Motor neuron (in vitro differentiated cells): ENCODE results near the gene TPST2. TPM values are rescaled to one million over a fixed set of nuclear protein-coding genes. Genes with fewer than 3 reads are reported as not detected.

ENCODE experiments used
- ATAC-seq, 8 experiments: fragments of 200-7000 bp; cut with Tn5 transposase; replicated peaks in 6 of 8; 2 replicates each; pipeline ENCODE4 v1.8.0; 2021; ENCODE audit warnings: mild to moderate bottlenecking in 8 of 8, moderate library complexity in 8 of 8
- H3K27ac ChIP-seq, 2 donors: fragments of 250-450 bp; sonication (Bioruptor Pico); 2 replicates each; pipeline ENCODE4 v1.9.0; 2021; ENCODE audit warnings: antibody characterized with exemption in 2 of 2, mild to moderate bottlenecking in 2 of 2, moderate library complexity in 1 of 2
- H3K4me1 ChIP-seq, 2 donors: fragments of 250-450 bp; sonication (Bioruptor Pico); replicated peaks in 1 of 2; 2 replicates each; pipeline ENCODE4 v1.6.1; 2021; ENCODE audit warnings: antibody characterized with exemption in 2 of 2, mild to moderate bottlenecking in 2 of 2, moderate library complexity in 1 of 2
- H3K4me3 ChIP-seq, 5 donors: fragments of 250-450 bp; sonication (Bioruptor Pico); 2 replicates each; pipeline ENCODE4 v1.9.0; 2021; ENCODE audit warnings: antibody characterized with exemption in 5 of 5, mild to moderate bottlenecking in 5 of 5, moderate library complexity in 4 of 5
- WGBS, 10 experiments: fragments of 450-650 bp; shearing (Covaris generic); methylation state at CpG; one replicate each; pipeline ENCODE4 v1.0.0; 2022; 5-methylcytosine and 5-hydroxymethylcytosine counted together
- in situ Hi-C, 9 experiments: fragments of 400-800 bp; cut with MboI; loops; one replicate each; pipeline ENCODE4 v1.15.0; 2021; ENCODE audit warnings: low sequenced_read_pairs in 9 of 9, low pct_unique_long_range_greater_than_20kb in 2 of 9; ENCODE audit not compliant: unreplicated experiment in 9 of 9
- total RNA-seq, 8 experiments: library from RNA; unstranded; fragments of 300-600 nt; gene quantifications; 2 replicates each; pipeline versions ENCODE4 v1.2.3 to v1.2.4, GENCODE V29; 2022

TPST2 gene
- total RNA-seq, 8 experiments from 2014 or later: 7.9 to 24.1 (median 9.5) TPM

DNA sequence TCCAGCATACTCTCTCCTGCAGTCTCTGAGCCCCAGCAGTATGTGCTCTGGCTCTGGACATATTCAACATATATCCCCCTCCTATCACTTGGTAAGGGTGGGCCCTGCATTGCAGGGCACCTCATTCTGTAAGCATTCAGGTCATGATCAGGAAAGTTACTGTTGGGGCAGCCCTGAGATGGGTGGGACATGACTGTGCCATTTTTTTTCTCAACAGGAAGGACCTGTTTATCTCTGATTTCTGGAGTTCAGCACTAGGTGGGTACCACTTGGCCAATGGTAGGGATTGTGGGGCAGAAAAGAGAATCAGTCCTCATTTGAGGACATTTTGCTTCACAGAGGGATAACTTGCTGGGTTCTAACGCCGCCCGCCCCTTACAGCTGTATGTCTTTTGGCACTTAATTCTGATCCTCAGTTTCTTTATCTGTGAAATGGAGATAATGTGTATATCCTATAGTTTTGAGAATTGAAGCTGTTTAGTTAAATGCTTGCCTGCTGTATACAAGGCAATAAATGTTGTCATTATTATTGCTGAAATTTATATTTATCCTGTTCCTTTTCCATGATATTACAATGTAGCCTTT is 104.0 kb downstream of the TPST2 start:
- Histone ChIP-seq H3K27ac (no peak overlapping the region), H3K4me1 (peaks cover 23 to 29% of the 10 kb centered on the region in 2 donors), H3K4me3 (no peak overlapping the region)
- in situ Hi-C loops: no loop called here
- no peak for ATAC-seq
- WGBS, 10 experiments: 20 to 78% (median 70%) methylated on average over 1 to 3 of the region's 3 CpGs; no CpG with 5 or more reads in 6 of the 10 experiments

DNA sequence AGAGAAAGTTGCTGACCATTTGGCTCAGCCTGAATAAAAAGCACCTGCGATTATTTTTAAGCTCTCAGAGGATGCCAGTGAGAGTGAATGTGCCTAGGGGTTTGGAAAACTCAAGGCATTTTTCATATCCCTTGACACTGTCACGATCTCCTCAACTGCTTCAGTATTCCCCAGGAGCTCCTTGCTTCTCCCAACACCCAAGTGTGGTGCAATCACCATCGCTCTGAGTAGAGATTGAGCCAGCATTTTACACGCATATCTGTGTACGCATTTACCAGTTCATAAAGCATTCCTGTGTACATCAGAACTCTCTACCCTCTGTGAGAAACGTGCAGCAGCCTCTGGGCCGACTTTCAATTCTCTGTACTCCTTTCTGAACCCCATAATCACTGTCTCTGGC is 104.9 kb downstream of the TPST2 start:
- Histone ChIP-seq H3K4me1 (peaks cover 32 to 37% of the 10 kb centered on the region in 2 donors), H3K27ac (no peak overlapping the region), H3K4me3 (peak overlapping the region in 4 of 5 donors; percentile 5 to 96 (median 73))
- 0 to 75% (median 50%) methylated on average over 1 to 7 of the region's 7 CpGs; no CpG with 5 or more reads in 1 of the 10 experiments for WGBS, 10 experiments
- ATAC-seq: peak in 1 of 8 experiments; percentile 1
- in situ Hi-C loops: no loop called here

DNA sequence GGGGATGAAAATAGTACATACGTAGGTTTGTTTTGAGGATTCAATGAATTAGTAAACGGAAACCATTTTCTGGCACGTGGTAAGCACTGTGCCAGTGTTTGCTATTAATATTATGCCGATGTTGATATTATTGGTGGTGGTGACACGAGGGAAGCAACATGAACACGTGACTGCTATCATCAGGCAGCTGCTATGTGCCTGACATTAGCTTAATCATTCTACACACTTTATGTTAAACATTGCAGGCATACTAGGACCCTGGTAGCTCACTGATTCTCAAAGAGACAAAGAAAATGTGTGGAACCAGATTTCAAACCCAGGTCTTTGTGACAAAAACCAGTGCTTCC is 105.6 kb downstream of the TPST2 start:
- peaks cover 39 to 40% of the 10 kb centered on the region in 2 donors for H3K4me1 ChIP-seq
- peak in 1 of 8 experiments; percentile 1 for ATAC-seq
- peak overlapping the region; percentile 71 to 97 (median 79) for H3K4me3 ChIP-seq
- in situ Hi-C loops: no loop called here
- H3K27ac ChIP-seq: peak overlapping the region in 1 of 2 donors; percentile 88
- WGBS, 10 experiments: 0 to 28% (median 8%) methylated on average over 1 to 5 of the region's 6 CpGs; no CpG with 5 or more reads in 2 of the 10 experiments

DNA sequence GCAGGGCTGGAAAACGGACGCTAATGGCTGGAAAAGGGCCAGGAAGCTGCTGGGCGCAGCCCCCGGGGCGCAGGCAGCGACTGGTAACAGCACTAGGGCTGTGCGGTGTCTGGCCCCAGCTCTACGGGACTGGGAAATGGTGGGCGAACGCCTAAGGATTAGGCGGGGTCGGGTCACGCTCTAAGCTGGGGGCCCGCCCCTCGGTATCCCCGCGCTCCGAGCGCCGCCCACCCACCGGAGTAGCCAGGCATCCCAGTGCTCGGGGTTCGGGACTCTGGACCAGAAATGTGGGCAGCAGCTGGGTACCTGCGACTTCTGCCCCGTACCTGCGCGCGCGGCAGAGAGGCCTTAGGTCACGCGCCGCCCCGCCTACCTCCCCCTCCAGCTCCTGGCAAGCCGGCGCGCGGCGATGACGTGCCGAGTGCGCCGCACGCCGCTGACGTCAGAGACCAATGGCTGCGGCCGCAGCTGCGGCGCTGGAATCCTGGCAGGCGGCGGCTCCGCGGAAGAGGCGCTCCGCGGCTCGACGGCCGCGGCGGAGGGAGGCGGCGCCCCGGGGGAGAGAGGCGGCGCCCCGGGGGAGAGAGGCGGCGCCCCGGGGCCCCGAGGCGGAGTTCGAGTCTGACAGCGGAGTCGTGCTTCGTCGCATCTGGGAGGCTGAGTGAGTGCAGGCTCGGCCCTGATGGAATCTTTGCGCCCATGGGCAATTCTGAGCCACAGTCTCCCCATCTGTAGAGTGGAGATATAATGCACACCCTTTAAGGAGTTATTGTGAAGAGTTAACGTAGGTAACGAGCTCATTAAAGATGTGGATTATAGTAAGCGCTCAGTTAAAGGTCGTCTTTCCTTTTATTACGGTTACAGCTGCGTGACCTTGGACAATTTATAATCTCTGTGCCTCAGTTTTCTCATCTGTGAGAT is 106.2 kb downstream of the TPST2 start, which contains the start of the genes HPS4 and SRRD:
HPS4 (minus strand) TSS at position 345 of the 921 bp plus-strand sequence. CDS start 2,021 bp downstream, outside the sequence.
SRRD (plus strand) TSS at position 439 of the 921 bp plus-strand sequence; CDS start at position 453, 14 bp downstream.
- Histone ChIP-seq H3K4me3 (peak within 1 kb of the TSS; percentile 71 to 97 (median 79)), H3K4me1 (peaks cover 42 to 46% of the 10 kb centered on the region in 2 donors), H3K27ac (peak within 1 kb of the TSS; percentile 88 to 89)
- WGBS, 10 experiments: 0 to 5% (median 1%) methylated on average over 3 to 25 of the region's 85 CpGs; no CpG with 5 or more reads in 6 of the 10 experiments
- in situ Hi-C loops: no loop called here
- peak; percentile 77 to 89 (median 86) for ATAC-seq

DNA sequence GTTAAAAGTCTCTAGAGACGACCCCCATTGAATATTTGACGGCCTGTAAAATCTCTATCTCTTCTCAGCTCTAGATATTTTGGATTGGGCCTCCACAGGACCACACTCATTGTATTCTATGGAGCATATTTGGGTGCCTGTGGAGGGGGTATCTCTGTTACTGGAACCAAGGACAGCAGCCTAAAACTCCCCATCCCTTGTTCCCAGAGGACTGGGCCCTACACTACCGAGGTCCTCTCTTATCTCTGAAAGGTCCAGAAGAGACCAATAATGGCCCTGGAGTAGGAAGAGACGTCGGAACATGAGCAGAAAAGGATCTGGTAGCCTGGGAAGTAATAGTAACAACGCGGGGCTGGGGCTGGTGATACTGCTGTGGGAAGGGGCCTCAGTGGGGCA is 106.9 kb downstream of the TPST2 start:
- ATAC-seq: no peak
- Histone ChIP-seq H3K27ac (peak overlapping the region; percentile 88 to 89), H3K4me1 (peaks cover 42 to 49% of the 10 kb centered on the region in 2 donors), H3K4me3 (peak overlapping the region; percentile 71 to 97 (median 79))
- in situ Hi-C loops: no loop called here
- WGBS, 10 experiments: 0 to 30% (median 9%) methylated on average over 2 to 5 of the region's 7 CpGs; no CpG with 5 or more reads in 4 of the 10 experiments

DNA sequence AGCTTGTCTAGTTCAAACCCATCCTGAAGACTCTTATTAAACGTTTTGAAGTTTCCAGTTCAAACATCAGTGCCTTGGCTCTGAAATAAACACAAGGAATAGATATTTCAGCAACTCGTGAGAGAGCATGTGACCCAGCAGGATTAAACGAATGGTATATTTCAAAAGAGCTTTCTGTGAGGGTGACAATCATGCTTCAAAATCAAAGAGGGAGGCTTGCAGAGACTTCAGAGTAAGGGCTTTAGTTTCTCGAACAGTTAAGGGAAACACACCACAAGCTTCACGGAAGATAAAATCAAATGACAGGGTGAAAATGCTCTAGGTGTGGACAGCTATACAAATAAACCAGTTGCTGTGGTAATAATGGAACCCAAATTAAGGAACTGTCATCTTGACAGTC is 107.8 kb downstream of the TPST2 start:
- Histone ChIP-seq H3K4me1 (peaks cover 42 to 51% of the 10 kb centered on the region in 2 donors), H3K27ac (no peak overlapping the region), H3K4me3 (peak overlapping the region in 1 of 5 donors; percentile 75)
- WGBS, 10 experiments: 41 to 81% (median 62%) methylated on average over 2 to 5 of the region's 5 CpGs
- ATAC-seq: no peak
- in situ Hi-C loops: no loop called here

DNA sequence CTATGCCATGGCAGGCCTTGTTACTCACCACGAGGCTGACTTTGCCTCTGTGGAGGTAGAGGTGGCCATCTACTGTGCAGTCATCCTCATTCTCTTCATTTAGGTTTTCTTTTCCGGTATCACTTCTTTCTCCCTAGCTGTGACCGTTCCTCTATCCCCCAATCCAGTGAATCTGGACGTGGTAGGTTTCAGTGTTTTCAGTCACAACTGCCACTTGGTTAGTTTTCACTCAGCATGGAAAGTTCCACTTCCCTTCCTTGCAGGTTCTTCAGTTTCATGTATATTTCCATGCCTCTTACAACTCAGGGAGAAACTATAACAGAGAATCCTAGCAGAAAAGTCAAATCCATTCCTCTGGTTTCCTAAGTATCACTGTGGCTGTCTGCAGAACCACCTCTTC is 108.2 kb downstream of the TPST2 start:
- no peak for ATAC-seq
- 40 to 84% (median 76%) methylated on average over 1 to 4 of the region's 4 CpGs; no CpG with 5 or more reads in 3 of the 10 experiments for WGBS, 10 experiments
- Histone ChIP-seq H3K4me1 (peaks cover 42 to 51% of the 10 kb centered on the region in 2 donors), H3K27ac (no peak overlapping the region), H3K4me3 (no peak overlapping the region)
- in situ Hi-C loops: no loop called here

DNA sequence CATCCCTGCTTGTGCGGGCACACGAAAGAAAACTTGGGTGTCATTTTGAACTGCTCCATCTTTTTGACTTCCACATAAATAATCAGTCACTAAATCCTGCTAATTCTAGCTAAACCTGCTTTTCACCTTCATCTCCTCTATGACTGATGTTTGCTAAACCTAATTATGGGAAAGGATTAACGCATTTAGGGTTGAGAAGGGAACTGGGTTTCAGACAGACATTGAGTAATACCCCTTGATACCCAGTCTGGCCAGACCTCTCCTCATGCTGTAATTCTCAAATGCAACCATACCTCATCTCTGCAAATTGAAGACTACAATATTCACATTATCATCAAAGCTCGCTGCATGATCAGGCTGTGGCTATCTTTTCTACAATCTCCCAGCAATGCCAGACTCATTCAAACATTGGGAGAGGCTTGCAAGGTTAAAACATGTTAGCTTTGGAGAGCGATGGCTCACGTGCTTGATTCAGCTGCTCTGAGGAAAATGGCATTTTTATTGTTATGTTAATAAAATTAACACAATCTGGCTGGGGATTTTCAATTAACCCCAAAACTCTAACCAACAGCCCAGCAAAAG is 108.7 kb downstream of the TPST2 start:
- H3K27ac ChIP-seq: no peak overlapping the region
- 21 to 100% (median 69%) methylated on average over 1 to 6 of the region's 6 CpGs; no CpG with 5 or more reads in 2 of the 10 experiments for WGBS, 10 experiments
- peaks cover 42 to 51% of the 10 kb centered on the region in 2 donors for H3K4me1 ChIP-seq
- no peak overlapping the region for H3K4me3 ChIP-seq
- ATAC-seq: no peak
- in situ Hi-C loops: no loop called here

DNA sequence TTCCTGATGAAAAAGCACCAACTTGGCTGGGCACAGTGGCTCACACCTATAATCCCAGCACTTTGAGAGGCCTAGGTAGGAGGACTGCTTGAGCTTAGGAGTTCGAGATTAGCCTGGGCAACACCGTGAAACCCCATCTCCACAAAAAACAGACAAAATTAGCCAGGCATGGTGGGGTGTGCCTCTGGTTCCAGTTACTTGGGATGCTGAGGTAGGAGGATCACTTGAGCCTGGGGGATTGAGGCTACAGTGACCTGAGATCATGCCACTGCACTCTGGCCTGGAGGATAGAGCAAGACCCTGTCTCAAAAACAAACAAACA is 109.4 kb downstream of the TPST2 start:
- no peak for ATAC-seq
- peaks cover 42 to 51% of the 10 kb centered on the region in 2 donors for H3K4me1 ChIP-seq
- no peak overlapping the region for H3K27ac ChIP-seq
- in situ Hi-C loops: no loop called here
- 75% methylated on average over 2 of the region's 2 CpGs; no CpG with 5 or more reads in 8 of the 10 experiments for WGBS, 10 experiments
- no peak overlapping the region for H3K4me3 ChIP-seq

DNA sequence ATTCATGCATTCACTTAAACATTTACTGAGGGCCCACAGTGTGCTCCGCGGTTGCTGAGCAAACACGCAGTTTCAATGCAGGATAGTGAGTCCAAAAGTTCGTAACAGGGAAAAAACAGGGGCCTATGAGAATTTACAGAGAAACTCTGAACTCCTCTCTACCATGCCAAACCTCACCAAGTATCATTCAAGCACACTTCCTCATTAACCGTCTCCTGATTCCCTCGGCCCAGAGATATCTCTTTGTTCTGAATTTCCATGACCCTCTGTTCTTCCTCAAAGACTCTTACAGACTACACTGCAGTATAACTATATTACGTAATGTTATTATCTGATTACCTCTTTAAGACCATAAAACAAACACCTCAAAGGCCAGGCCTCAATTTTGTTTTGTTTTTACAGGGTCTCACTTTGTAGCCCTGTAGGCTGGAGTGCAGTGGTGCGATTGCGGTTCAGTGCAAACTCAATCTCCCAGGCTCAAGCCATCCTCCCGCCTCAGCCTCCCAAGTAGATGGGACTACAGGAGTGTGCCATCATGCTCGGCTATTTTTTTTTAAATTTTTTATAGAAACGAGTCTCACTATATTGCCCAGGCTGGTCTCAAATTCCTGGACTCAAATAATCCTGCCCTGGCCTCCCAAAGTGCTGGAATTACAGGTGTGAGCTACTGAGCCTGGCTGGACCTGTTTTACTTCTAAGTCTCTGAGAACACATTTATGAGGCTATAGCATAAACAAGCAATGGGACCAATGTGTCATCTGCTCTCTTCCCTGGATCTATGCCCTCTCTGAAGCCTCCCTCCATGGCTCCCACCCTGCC is 109.9 kb downstream of the TPST2 start:
- Histone ChIP-seq H3K4me1 (peaks cover 39 to 51% of the 10 kb centered on the region in 2 donors), H3K27ac (peak overlapping the region in 1 of 2 donors; percentile 61), H3K4me3 (peak overlapping the region; percentile 16 to 28 (median 21))
- 46 to 90% (median 63%) methylated on average over 1 to 11 of the region's 12 CpGs for WGBS, 10 experiments
- in situ Hi-C loops: no loop called here
- no peak for ATAC-seq

DNA sequence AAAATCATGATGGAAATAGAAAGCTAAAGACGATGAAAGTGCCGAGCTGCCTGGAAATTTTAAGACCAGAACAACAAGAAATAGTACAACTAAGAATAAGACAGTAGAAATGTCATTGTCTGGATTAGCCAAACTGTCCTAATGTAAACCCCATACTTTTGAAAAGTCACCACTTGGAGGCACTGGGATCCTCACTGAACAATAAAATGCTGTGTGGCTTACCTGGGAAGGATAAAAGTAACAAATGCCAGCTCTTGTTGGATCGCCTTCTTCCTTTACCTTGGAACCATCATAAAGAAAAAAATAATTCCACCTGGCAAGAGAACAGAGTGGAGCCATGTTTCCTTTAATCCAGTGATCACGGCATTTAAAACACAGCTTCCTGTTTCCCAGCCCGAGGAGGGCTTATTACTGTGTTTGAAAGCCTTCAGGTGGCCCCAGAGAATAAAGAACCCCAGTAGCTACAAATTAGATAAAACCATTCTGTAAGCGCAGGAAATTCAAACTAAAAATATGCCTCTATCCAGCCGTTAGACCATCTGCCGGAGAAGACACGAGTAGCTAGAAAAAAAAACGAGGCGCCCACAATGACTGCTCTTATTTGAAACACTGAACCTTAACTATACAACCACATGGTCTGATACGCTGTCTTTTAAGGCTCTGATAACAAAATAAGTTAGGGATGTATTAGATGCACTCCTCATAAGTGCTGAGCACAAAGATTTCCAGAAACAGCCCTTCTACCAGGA is 110.7 kb downstream of the TPST2 start:
- WGBS, 10 experiments: 47 to 86% (median 69%) methylated on average over 1 to 12 of the region's 12 CpGs
- Histone ChIP-seq H3K4me3 (peak overlapping the region; percentile 16 to 28 (median 21)), H3K27ac (peak overlapping the region in 1 of 2 donors; percentile 61), H3K4me1 (peaks cover 35 to 44% of the 10 kb centered on the region in 2 donors)
- in situ Hi-C loops: no loop called here
- no peak for ATAC-seq

DNA sequence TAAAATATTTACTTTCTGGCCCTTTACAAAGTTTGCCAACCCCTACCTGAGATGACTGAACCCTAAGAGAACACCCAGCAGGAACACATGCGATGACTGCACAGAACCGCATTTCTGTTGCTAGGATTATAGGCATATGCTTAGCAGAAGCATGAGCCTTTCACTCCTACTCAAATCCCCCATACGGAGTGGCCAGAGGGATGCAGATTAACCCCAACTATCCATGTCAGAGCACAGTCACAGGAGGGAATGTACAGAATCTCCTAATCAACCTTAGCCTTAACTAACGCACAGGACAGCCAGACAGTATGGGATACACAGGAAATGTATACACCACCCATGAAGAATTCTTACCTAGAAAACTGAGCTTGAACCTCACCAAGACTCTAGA is 112.6 kb downstream of the TPST2 start:
- in situ Hi-C loops: no loop called here
- Histone ChIP-seq H3K27ac (no peak overlapping the region), H3K4me1 (peaks cover 30 to 37% of the 10 kb centered on the region in 2 donors), H3K4me3 (no peak overlapping the region)
- 0 to 100% (median 45%) methylated on average over 1 to 3 of the region's 4 CpGs; no CpG with 5 or more reads in 3 of the 10 experiments for WGBS, 10 experiments
- no peak for ATAC-seq
